Prostate gland (tissue), 2 donors: ENCODE results near the gene SEZ6L2. TPM values are rescaled to one million over a fixed set of nuclear protein-coding genes. Genes with fewer than 3 reads are reported as not detected.

ENCODE experiments used
- DNase-seq: peaks from one replicate; pipeline ENCODE4 v3.0.0-alpha.2; 2019; ENCODE audit warnings: low spot score
- H3K27ac ChIP-seq, 2 donors: fragments of 200-600 bp; sonication (generic); 2 replicates each; pipeline ENCODE4 v1.5.1; 2017 to 2019
- H3K27me3 ChIP-seq: fragments of 200-600 bp; sonication (generic); replicated peaks from 2 replicates; pipeline ENCODE4 v1.5.1; 2019; ENCODE audit not compliant: insufficient read depth
- H3K36me3 ChIP-seq, 2 donors: fragments of 200-600 bp; sonication (generic); 1 replicate in 1 of 2; 2 replicates in 1 of 2; pipeline versions ENCODE4 v1.5.1 to v1.8.1; 2017 to 2019
- H3K4me1 ChIP-seq: fragments of 200-600 bp; sonication (generic); replicated peaks from 2 replicates; pipeline ENCODE4 v1.5.1; 2019
- H3K4me3 ChIP-seq, 2 donors: fragments of 200-600 bp; sonication (generic); 2 replicates each; pipeline ENCODE4 v1.5.1; 2017 to 2019
- H3K9me3 ChIP-seq: fragments of 200-600 bp; sonication (generic); 2 replicates; pipeline ENCODE4 v1.5.1; 2017
- CTCF ChIP-seq, 4 experiments: fragments of 200-600 bp in 2 of 4; fragments of 450-650 bp in 2 of 4; sonication (generic) in 2 of 4; IDR thresholded peaks; 1 replicate in 3 of 4; 2 replicates in 1 of 4; pipeline ENCODE4 v1.5.1; 2016 to 2019; ENCODE audit warnings: antibody characterized with exemption in 4 of 4, mild to moderate bottlenecking in 2 of 4, moderate library complexity in 2 of 4
- POLR2A ChIP-seq: fragments of 450-650 bp; IDR thresholded peaks from one replicate; pipeline ENCODE4 v1.6.1; 2016; ENCODE audit warnings: antibody characterized with exemption, mild to moderate bottlenecking
- POLR2AphosphoS5 ChIP-seq: sonication (generic); formaldehyde crosslinking; IDR thresholded peaks from one replicate; pipeline ENCODE4 v1.6.1; 2017; ENCODE audit warnings: antibody characterized with exemption
- WGBS: methylation state at CpG from one replicate; pipeline ENCODE4 v1.1.5; 2018; 5-methylcytosine and 5-hydroxymethylcytosine counted together
- intact Hi-C: fragments of 100-400 bp; cut with DNase I; formaldehyde crosslinking; loops from one replicate; pipeline ENCODE4 v1.14.2; 2022
- total RNA-seq, 2 donors: library from RNA; depleted of rRNA; stranded (reverse); fragments of >200 nt; gene quantifications; one replicate each; pipeline ENCODE4 v1.1.0, GENCODE V29; 2016

Gene SEZ6L2
- total RNA-seq, 2 donors from 2014 or later: 60.7 to 62.9 TPM

- WGBS: 93% methylated on average over 9 of the region's 9 CpGs
- DNase-seq: no peak
- no peaks in the 10 kb centered on the region for H3K36me3 ChIP-seq
- H3K9me3 ChIP-seq: no peaks in the 10 kb centered on the region
- peaks cover 10% of the 10 kb centered on the region for H3K4me1 ChIP-seq
- no peaks in the 10 kb centered on the region for H3K27me3 ChIP-seq
- H3K4me3 ChIP-seq: no peak overlapping the region
- H3K27ac ChIP-seq: no peak overlapping the region
- TF ChIP-seq CTCF (IDR thresholded peaks at IDR 0.05) (no peak), POLR2AphosphoS5 (no peak), POLR2A (no peak)
- intact Hi-C loops: loop anchor here (5.0 kb wide), 2 partner anchors 43 to 142 kb away; partner anchors contain the start of gene PAGR1
These were observed 39.1 kb downstream of the SEZ6L2 start for GRCh38 chr16:29860218-29860617.

- 92% methylated on average over 19 of the region's 19 CpGs for WGBS
- TF ChIP-seq POLR2AphosphoS5: no peak
- TF ChIP-seq POLR2A: no peak
- TF ChIP-seq CTCF (IDR thresholded peaks at IDR 0.05): no peak
- DNase-seq: no peak
- Histone ChIP-seq H3K4me3 (no peak overlapping the region), H3K27ac (no peak overlapping the region), H3K4me1 (peaks cover 10% of the 10 kb centered on the region), H3K36me3 (no peaks in the 10 kb centered on the region), H3K27me3 (no peaks in the 10 kb centered on the region), H3K9me3 (no peaks in the 10 kb centered on the region)
- intact Hi-C loops: no loop called here
These were observed 40.4 kb downstream of the SEZ6L2 start for GRCh38 chr16:29858974-29859373.

GRCh38 chr16:29858149-29858849 lies 41.1 kb downstream of the SEZ6L2 start:
- Histone ChIP-seq H3K36me3 (no peaks in the 10 kb centered on the region), H3K4me1 (peaks cover 10% of the 10 kb centered on the region), H3K9me3 (no peaks in the 10 kb centered on the region), H3K27ac (no peak overlapping the region), H3K4me3 (no peak overlapping the region), H3K27me3 (no peaks in the 10 kb centered on the region)
- TF ChIP-seq POLR2A: no peak
- no peak for TF ChIP-seq CTCF (IDR thresholded peaks at IDR 0.05)
- peak; percentile 53 for TF ChIP-seq POLR2AphosphoS5
- peak; percentile 60 for DNase-seq
- intact Hi-C loops: no loop called here
- 39% methylated on average over 10 of the region's 10 CpGs for WGBS

GRCh38 chr16:29857133-29857760 lies 42.1 kb downstream of the SEZ6L2 start:
- Histone ChIP-seq H3K4me3 (no peak overlapping the region), H3K27me3 (no peaks in the 10 kb centered on the region), H3K36me3 (no peaks in the 10 kb centered on the region), H3K9me3 (no peaks in the 10 kb centered on the region), H3K4me1 (peaks cover 10% of the 10 kb centered on the region), H3K27ac (no peak overlapping the region)
- DNase-seq: no peak
- intact Hi-C loops: no loop called here
- TF ChIP-seq POLR2AphosphoS5: no peak
- TF ChIP-seq POLR2A: no peak
- no peak for TF ChIP-seq CTCF (IDR thresholded peaks at IDR 0.05)
- 66% methylated on average over 7 of the region's 7 CpGs for WGBS
